ENCODE data around the gene NCMAP. TPM values are rescaled to one million over a fixed set of nuclear protein-coding genes. Genes with fewer than 3 reads are reported as not detected.
"Not testable (repeated sequence)": the region's sequence is repeated elsewhere in the genome, so short reads cannot be mapped to it uniquely, and the experiment has no call there.

The NCMAP gene
- total and polyA plus RNA-seq, 4 donors = 0.25 to 0.81 (median 0.62) TPM; not detected in 1

DNA sequence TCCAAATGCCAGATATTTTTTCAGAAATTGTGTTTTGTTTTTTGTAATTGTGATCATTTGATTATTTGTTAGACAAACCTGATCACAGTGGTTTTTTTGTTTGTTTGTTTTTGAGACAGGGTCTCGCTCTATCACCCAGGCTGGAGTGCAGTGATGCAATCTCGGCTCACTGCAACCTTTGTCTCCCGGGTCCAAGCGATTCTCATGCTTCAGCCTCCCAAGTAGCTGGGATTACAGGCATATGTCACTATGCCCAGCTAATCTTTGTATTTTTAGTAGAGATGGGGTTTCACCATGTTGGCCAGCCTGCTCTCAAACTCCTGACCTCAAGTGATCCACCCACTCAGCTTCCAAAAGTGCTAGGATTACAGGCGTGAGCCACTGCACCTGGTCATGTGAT is 6.7 kb upstream of the NCMAP start:
- H3K27me3 ChIP-seq (ENCODE audit: control insufficient read depth in 1 of 2, insufficient read depth in 2 of 2, low read length in 1 of 2); H3K36me3 ChIP-seq (ENCODE audit: control insufficient read depth in 1 of 2, insufficient read depth in 2 of 2, low read length in 1 of 2); H3K4me3 ChIP-seq (ENCODE audit: low read length in 2 of 2); H3K27ac ChIP-seq (ENCODE audit: low read depth in 1 of 2, low read length in 2 of 2); intact Hi-C loops (cut with DNase I); H3K9me3 ChIP-seq (ENCODE audit: control insufficient read depth, low read length); ATAC-seq (ENCODE audit: low FRiP score); DNase-seq; H3K4me1 ChIP-seq (ENCODE audit: control insufficient read depth in 1 of 2, insufficient read depth in 2 of 2, low read length in 2 of 2): not testable (repeated sequence)
- 66 to 67% methylated on average over 5 of the region's 5 CpGs for WGBS, 2 donors

DNA sequence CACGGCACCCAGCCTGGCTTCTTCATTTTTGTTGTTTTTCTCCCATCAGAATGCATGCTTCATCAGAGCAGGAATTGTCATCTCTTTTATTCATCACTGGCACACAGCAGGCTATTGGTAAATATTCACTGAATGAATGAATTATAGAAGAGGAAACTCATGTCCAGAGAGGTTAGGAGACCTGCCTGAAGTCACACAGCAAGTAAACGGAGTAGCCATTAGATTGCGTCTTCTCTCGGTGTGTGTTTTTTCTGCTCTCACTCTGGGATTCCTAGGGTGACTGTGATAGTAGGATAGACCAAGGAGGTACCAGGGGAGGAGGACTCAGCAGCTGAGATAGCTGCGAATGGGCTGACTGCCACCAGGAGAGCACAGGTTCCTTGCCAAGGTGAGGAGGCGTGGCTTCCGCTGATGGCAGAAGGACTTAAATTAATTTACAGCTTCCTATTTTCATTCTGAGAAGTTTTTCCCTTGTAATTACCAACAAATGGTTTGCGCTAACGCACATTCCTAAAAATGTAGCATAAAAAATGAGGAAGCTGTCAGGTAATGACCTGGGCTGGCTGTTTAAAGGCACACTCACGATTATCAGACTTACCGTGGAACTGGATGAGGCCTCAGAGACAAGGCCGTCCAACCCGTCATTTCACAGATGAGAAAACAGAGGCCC is 4.5 kb upstream of the NCMAP start:
- H3K36me3 ChIP-seq (ENCODE audit: control insufficient read depth in 1 of 2, insufficient read depth in 2 of 2, low read length in 1 of 2) = no peaks in the 10 kb centered on the region
- intact Hi-C loops (cut with DNase I) = no loop called here
- ATAC-seq (ENCODE audit: low FRiP score) = no peak
- no peaks in the 10 kb centered on the region for H3K4me1 ChIP-seq (ENCODE audit: control insufficient read depth in 1 of 2, insufficient read depth in 2 of 2, low read length in 2 of 2)
- WGBS, 2 donors = 81 to 82% methylated on average over 13 of the region's 13 CpGs
- no peak overlapping the region for H3K27ac ChIP-seq (ENCODE audit: low read depth in 1 of 2, low read length in 2 of 2)
- peaks cover 0 to 6% of the 10 kb centered on the region in 2 donors for H3K27me3 ChIP-seq (ENCODE audit: control insufficient read depth in 1 of 2, insufficient read depth in 2 of 2, low read length in 1 of 2)
- no peak for DNase-seq
- H3K4me3 ChIP-seq (ENCODE audit: low read length in 2 of 2) = no peak overlapping the region
- H3K9me3 ChIP-seq (ENCODE audit: control insufficient read depth, low read length) = no peaks in the 10 kb centered on the region

DNA sequence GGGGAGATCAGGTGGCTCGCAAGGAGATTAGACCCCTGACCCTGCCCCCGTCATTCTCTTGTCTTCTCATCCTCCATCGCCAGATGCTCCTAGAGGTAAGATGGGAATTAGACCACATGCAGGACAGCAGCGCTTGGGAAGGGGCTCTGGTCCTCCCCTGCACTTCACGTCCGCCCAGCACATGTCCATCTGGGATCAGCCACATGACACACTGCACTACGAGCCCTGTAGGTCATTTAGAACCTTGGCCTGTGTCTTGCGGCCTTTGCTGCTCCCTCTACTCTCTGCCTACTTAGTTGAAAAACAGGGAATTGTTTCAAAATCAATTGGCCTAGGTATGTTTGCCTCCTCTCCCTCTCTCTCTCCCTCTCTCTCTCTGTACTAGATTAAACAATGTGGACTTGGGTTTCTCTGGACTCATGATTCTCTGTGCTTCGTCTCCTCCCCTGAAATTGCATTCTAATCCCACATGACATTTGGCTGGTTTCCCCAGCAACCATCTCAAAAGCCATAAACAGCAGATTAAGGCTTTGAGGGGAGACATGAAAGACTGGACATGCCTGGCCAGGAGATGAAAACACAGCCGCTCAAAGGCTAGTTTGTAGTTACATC is 3.8 kb upstream of the NCMAP start:
- Histone ChIP-seq H3K9me3 (ENCODE audit: control insufficient read depth, low read length) (no peaks in the 10 kb centered on the region), H3K27ac (ENCODE audit: low read depth in 1 of 2, low read length in 2 of 2) (no peak overlapping the region), H3K4me3 (ENCODE audit: low read length in 2 of 2) (no peak overlapping the region), H3K36me3 (ENCODE audit: control insufficient read depth in 1 of 2, insufficient read depth in 2 of 2, low read length in 1 of 2) (no peaks in the 10 kb centered on the region), H3K4me1 (ENCODE audit: control insufficient read depth in 1 of 2, insufficient read depth in 2 of 2, low read length in 2 of 2) (no peaks in the 10 kb centered on the region), H3K27me3 (ENCODE audit: control insufficient read depth in 1 of 2, insufficient read depth in 2 of 2, low read length in 1 of 2) (peaks cover 0 to 8% of the 10 kb centered on the region in 2 donors)
- intact Hi-C loops (cut with DNase I) = no loop called here
- WGBS, 2 donors = 67 to 70% methylated on average over 10 of the region's 10 CpGs
- ATAC-seq (ENCODE audit: low FRiP score) (no peak), DNase-seq (no peak)

DNA sequence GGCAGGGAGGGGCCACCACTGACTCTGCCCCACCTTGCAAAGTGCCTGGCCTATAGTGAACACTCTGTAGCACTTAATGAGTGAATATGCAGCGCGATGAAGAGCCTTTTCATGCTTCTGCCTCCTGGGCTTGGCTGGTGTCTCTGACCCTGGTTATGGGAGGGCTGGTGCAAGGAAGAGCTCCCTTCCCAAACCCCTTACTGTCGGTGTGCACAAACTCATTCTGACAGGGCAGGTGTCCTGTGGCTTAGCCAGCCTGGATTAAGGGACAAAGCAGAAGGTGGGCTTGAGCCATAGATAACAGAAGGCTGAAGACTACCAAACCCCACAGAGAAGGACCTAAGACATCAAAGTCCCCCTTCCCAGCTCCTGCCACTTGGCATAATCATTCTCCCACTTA is 2.0 kb upstream of the NCMAP start:
- DNase-seq (no peak), ATAC-seq (ENCODE audit: low FRiP score) (no peak)
- Histone ChIP-seq H3K27me3 (ENCODE audit: control insufficient read depth in 1 of 2, insufficient read depth in 2 of 2, low read length in 1 of 2) (peaks cover 0 to 10% of the 10 kb centered on the region in 2 donors), H3K27ac (ENCODE audit: low read depth in 1 of 2, low read length in 2 of 2) (no peak overlapping the region), H3K4me1 (ENCODE audit: control insufficient read depth in 1 of 2, insufficient read depth in 2 of 2, low read length in 2 of 2) (no peaks in the 10 kb centered on the region), H3K9me3 (ENCODE audit: control insufficient read depth, low read length) (no peaks in the 10 kb centered on the region), H3K36me3 (ENCODE audit: control insufficient read depth in 1 of 2, insufficient read depth in 2 of 2, low read length in 1 of 2) (no peaks in the 10 kb centered on the region), H3K4me3 (ENCODE audit: low read length in 2 of 2) (no peak overlapping the region)
- WGBS, 2 donors = 89 to 90% methylated on average over 3 of the region's 3 CpGs
- intact Hi-C loops (cut with DNase I) = no loop called here

DNA sequence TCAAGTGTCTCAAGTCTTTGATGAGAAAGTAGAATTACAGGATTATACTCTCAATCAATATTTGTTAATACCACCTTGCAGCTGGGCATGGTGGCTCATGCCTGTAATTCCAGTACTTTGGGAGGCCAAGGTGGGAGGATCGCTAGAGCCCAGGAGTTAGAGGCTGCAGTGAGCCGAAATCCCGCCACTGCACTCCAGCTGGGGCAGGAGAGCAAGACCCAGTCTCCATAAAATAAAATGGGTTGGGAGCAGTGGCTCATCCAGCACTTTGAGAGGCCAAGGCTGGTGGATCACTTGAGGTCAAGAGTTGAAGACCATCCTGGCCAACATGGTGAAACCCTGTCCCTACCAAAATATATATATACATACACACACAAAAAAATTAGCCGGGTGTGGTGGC is 1.2 kb upstream of the NCMAP start:
- Histone ChIP-seq H3K27ac (ENCODE audit: low read depth in 1 of 2, low read length in 2 of 2) (no peak overlapping the region), H3K4me1 (ENCODE audit: control insufficient read depth in 1 of 2, insufficient read depth in 2 of 2, low read length in 2 of 2) (no peaks in the 10 kb centered on the region), H3K27me3 (ENCODE audit: control insufficient read depth in 1 of 2, insufficient read depth in 2 of 2, low read length in 1 of 2) (peaks cover 0 to 7% of the 10 kb centered on the region in 2 donors), H3K9me3 (ENCODE audit: control insufficient read depth, low read length) (no peaks in the 10 kb centered on the region), H3K36me3 (ENCODE audit: control insufficient read depth in 1 of 2, insufficient read depth in 2 of 2, low read length in 1 of 2) (no peaks in the 10 kb centered on the region), H3K4me3 (ENCODE audit: low read length in 2 of 2) (no peak overlapping the region)
- intact Hi-C loops (cut with DNase I) = no loop called here
- no peak for DNase-seq
- no peak for ATAC-seq (ENCODE audit: low FRiP score)
- 95 to 97% methylated on average over 4 of the region's 4 CpGs for WGBS, 2 donors

DNA sequence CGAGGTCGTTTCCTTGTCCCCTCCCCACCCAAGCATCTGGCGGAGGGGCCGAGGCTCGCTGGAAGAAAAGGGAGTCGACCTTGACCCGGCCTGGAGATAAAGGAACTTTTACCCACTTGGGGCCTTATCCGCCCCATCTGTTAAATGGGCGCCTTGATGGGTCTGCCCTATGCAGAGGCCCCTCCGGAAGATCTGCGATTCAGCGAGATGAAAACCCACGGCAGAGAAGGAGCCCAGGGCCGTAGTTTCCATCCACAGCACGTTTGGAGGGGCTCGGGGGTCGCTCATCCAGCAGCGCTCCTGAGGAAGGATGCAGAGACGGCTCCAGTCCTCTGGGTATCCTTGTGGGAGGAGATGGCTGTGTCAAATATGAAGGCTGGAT is 518 bp downstream of the NCMAP start:
- no peak overlapping the region for H3K27ac ChIP-seq (ENCODE audit: low read depth in 1 of 2, low read length in 2 of 2)
- WGBS, 2 donors = 43 to 44% methylated on average over 19 of the region's 19 CpGs
- intact Hi-C loops (cut with DNase I) = no loop called here
- no peaks in the 10 kb centered on the region for H3K4me1 ChIP-seq (ENCODE audit: control insufficient read depth in 1 of 2, insufficient read depth in 2 of 2, low read length in 2 of 2)
- no peaks in the 10 kb centered on the region for H3K9me3 ChIP-seq (ENCODE audit: control insufficient read depth, low read length)
- H3K27me3 ChIP-seq (ENCODE audit: control insufficient read depth in 1 of 2, insufficient read depth in 2 of 2, low read length in 1 of 2) = peaks cover 0 to 6% of the 10 kb centered on the region in 2 donors
- ATAC-seq (ENCODE audit: low FRiP score) (no peak), DNase-seq (no peak)
- H3K4me3 ChIP-seq (ENCODE audit: low read length in 2 of 2) = no peak overlapping the region
- H3K36me3 ChIP-seq (ENCODE audit: control insufficient read depth in 1 of 2, insufficient read depth in 2 of 2, low read length in 1 of 2) = no peaks in the 10 kb centered on the region

DNA sequence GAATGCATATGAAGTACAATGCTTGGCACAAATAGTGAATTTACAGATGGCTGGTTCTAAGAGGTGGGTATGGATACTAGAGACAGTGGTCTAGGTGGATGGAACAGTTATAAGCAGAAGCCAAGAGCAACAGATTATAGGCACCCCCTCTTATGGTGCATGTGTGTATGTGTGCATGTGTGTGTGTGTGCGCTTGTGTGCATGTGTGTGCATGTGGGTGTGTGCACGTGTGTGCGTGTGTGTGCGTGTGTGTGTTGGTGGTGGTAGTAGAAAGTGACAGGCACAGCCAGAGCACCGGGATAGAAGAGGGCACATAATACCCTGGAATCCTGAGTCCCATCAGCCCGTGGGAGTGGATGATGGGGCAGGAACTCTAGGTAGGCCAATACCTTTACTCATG is 1.3 kb downstream of the NCMAP start:
- intact Hi-C loops (cut with DNase I) = no loop called here
- ATAC-seq (ENCODE audit: low FRiP score) (no peak), DNase-seq (no peak)
- Histone ChIP-seq H3K4me3 (ENCODE audit: low read length in 2 of 2) (no peak overlapping the region), H3K9me3 (ENCODE audit: control insufficient read depth, low read length) (no peaks in the 10 kb centered on the region), H3K27me3 (ENCODE audit: control insufficient read depth in 1 of 2, insufficient read depth in 2 of 2, low read length in 1 of 2) (peaks cover 0 to 6% of the 10 kb centered on the region in 2 donors), H3K36me3 (ENCODE audit: control insufficient read depth in 1 of 2, insufficient read depth in 2 of 2, low read length in 1 of 2) (no peaks in the 10 kb centered on the region), H3K27ac (ENCODE audit: low read depth in 1 of 2, low read length in 2 of 2) (no peak overlapping the region), H3K4me1 (ENCODE audit: control insufficient read depth in 1 of 2, insufficient read depth in 2 of 2, low read length in 2 of 2) (no peaks in the 10 kb centered on the region)
- 94 to 95% methylated on average over 6 of the region's 6 CpGs for WGBS, 2 donors

DNA sequence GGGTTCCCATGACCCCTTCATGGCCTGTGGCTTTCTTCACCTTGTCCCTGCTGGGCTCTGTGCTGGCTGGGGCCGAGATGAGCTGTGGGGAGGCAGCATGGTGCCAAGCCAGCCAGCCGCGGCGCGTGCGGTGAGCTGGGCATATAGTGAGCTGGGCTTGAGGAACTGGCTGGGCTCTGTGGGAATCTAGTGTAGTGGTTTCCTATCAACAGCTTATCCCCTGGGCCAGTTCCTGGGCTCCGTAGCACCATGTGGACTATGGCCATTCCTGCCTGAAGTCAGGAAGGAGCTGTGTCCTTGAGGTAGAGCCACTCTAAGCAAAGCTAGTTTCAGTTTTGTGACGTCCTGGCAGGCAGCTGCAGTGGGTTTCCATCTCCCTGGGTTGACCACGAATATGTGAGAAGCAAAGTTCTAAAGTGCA is 1.8 kb downstream of the NCMAP start:
- no peaks in the 10 kb centered on the region for H3K4me1 ChIP-seq (ENCODE audit: control insufficient read depth in 1 of 2, insufficient read depth in 2 of 2, low read length in 2 of 2)
- no peaks in the 10 kb centered on the region for H3K36me3 ChIP-seq (ENCODE audit: control insufficient read depth in 1 of 2, insufficient read depth in 2 of 2, low read length in 1 of 2)
- WGBS, 2 donors = 56 to 68% methylated on average over 9 of the region's 9 CpGs
- no peaks in the 10 kb centered on the region for H3K9me3 ChIP-seq (ENCODE audit: control insufficient read depth, low read length)
- DNase-seq (no peak), ATAC-seq (ENCODE audit: low FRiP score) (no peak)
- H3K4me3 ChIP-seq (ENCODE audit: low read length in 2 of 2) = no peak overlapping the region
- intact Hi-C loops (cut with DNase I) = no loop called here
- H3K27me3 ChIP-seq (ENCODE audit: control insufficient read depth in 1 of 2, insufficient read depth in 2 of 2, low read length in 1 of 2) = peaks cover 0 to 6% of the 10 kb centered on the region in 2 donors
- H3K27ac ChIP-seq (ENCODE audit: low read depth in 1 of 2, low read length in 2 of 2) = no peak overlapping the region

DNA sequence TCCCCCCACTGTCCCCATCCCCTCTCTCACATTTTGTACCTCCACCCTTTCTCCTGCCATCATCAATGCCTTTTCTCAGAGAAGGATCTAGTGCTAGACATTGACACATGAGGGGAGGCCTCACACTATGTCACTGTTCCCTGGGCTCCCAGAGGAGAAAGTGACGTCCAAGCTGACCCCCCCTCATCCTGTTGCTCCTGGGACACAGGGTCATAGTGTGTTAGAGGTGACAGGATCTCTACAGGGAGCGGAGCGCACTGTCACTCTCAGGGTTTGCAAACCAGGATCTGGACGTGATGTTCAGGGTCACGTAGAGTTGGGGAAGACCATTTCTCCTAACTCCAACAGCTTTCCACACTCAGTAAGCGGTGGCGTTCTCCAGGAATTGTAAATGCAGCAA is 2.6 kb downstream of the NCMAP start:
- intact Hi-C loops (cut with DNase I) = no loop called here
- no peaks in the 10 kb centered on the region for H3K4me1 ChIP-seq (ENCODE audit: control insufficient read depth in 1 of 2, insufficient read depth in 2 of 2, low read length in 2 of 2)
- no peaks in the 10 kb centered on the region for H3K9me3 ChIP-seq (ENCODE audit: control insufficient read depth, low read length)
- no peaks in the 10 kb centered on the region for H3K36me3 ChIP-seq (ENCODE audit: control insufficient read depth in 1 of 2, insufficient read depth in 2 of 2, low read length in 1 of 2)
- DNase-seq (no peak), ATAC-seq (ENCODE audit: low FRiP score) (no peak)
- H3K27ac ChIP-seq (ENCODE audit: low read depth in 1 of 2, low read length in 2 of 2) = no peak overlapping the region
- H3K4me3 ChIP-seq (ENCODE audit: low read length in 2 of 2) = no peak overlapping the region
- 79 to 80% methylated on average over 7 of the region's 7 CpGs for WGBS, 2 donors
- peaks cover 0 to 6% of the 10 kb centered on the region in 2 donors for H3K27me3 ChIP-seq (ENCODE audit: control insufficient read depth in 1 of 2, insufficient read depth in 2 of 2, low read length in 1 of 2)
